ENCODE results near the gene ADAR.

ADAR gene

DNA sequence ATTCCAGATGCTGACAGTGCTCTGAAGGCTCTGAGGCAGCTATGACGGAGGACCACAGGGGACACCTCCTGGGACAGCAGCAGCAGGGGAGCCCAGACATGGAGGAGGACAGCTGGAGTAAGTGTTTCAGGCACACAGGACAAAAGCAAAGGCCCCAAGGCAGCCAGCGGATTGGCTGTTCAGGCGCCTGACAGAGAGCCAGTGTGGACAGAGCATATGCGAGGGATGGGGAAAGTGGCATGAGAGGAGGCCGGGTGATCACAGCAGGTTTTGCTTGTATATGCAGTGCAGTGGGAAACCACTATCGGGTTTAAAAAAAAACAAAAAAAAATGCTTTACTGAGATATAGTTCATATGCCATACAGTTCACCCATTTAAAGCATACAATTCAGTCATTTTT lies 21.3 kb downstream of the ADAR start:
- CTCF ChIA-PET = interaction anchor here (0.6 kb wide), 1 partner anchor 276 kb away, joined by 3 read pairs; no protein-coding TSS in a partner anchor
- DNase-seq (ENCODE audit: low spot score) = no peak
- TF ChIP-seq, protein P1, sequence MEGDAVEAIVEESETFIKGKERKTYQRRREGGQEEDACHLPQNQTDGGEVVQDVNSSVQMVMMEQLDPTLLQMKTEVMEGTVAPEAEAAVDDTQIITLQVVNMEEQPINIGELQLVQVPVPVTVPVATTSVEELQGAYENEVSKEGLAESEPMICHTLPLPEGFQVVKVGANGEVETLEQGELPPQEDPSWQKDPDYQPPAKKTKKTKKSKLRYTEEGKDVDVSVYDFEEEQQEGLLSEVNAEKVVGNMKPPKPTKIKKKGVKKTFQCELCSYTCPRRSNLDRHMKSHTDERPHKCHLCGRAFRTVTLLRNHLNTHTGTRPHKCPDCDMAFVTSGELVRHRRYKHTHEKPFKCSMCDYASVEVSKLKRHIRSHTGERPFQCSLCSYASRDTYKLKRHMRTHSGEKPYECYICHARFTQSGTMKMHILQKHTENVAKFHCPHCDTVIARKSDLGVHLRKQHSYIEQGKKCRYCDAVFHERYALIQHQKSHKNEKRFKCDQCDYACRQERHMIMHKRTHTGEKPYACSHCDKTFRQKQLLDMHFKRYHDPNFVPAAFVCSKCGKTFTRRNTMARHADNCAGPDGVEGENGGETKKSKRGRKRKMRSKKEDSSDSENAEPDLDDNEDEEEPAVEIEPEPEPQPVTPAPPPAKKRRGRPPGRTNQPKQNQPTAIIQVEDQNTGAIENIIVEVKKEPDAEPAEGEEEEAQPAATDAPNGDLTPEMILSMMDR (conservative IDR thresholded peaks at IDR 0.05; ENCODE audit: low read depth) = no peak
- POLR2A ChIA-PET (ENCODE audit: low non-redundant PET) = no interaction called here
- no peak overlapping the region for H3K27ac ChIP-seq

DNA sequence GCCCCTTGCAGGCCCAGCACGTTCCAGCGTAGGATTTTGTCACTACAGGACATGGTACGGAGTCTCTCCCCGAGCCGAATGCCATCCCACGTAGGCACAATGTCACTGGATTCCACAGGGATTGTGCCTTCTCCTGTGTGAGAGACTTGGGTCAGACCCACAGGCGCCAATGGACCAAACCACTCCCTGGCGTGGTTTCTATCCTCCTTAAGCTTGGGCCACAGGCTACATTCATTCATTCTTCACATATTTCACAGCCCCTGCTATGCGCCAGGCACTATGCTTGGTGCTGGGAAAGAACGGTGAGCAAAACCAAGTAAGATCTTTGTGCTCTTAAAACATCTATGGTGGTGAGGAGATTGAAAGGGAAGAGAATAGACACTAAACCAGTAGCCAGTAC lies 21.8 kb downstream of the ADAR start:
- no peak overlapping the region for H3K27ac ChIP-seq
- ChIA-PET CTCF (interaction anchor here (0.6 kb wide), 1 partner anchor 277 kb away, joined by 3 read pairs; no protein-coding TSS in a partner anchor), POLR2A (ENCODE audit: low non-redundant PET) (no interaction called here)
- no peak for DNase-seq (ENCODE audit: low spot score)
- TF ChIP-seq, protein P1 (conservative IDR thresholded peaks at IDR 0.05; ENCODE audit: low read depth) = no peak

DNA sequence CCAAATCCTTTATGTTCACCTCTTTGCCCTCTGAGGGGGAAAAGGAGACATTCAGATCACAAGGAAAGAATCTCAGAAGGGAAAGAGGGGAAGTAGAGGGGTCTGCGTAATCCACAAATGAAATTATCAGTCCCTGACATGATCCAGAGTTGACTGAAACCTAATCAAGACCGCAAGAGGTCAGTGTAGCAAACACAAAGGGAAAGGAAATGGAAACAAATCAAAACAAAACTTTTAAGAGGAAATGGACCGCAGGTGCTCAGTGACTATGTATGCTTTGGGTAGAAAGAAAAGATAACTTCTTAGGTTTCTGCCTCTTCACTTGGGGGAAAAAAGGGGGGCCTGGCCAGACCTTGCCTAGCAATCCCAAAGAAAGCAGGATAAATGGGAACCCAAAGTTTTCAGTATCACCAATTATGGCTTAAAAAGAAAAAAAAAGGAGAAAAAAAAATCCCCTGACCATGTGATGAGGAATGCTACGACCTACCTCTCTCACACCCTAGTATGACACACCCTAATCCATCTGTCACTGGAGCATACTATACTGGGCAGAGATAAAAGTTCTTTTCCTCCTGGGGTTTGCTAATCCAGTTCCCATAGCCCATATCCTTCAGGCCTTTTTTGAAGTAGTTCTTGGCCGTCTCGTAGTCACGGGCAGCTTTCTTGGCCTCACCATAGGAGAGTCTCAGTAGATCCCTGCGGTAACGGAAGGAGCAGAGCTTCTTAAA lies 23.6 kb downstream of the ADAR start:
- TF ChIP-seq, protein P1 (conservative IDR thresholded peaks at IDR 0.05; ENCODE audit: low read depth) = no peak
- ChIA-PET CTCF (interaction anchor here (0.6 kb wide), 1 partner anchor 273 kb away, joined by 4 read pairs; no protein-coding TSS in a partner anchor), POLR2A (ENCODE audit: low non-redundant PET) (no interaction called here)
- DNase-seq (ENCODE audit: low spot score) = no peak
- no peak overlapping the region for H3K27ac ChIP-seq

DNA sequence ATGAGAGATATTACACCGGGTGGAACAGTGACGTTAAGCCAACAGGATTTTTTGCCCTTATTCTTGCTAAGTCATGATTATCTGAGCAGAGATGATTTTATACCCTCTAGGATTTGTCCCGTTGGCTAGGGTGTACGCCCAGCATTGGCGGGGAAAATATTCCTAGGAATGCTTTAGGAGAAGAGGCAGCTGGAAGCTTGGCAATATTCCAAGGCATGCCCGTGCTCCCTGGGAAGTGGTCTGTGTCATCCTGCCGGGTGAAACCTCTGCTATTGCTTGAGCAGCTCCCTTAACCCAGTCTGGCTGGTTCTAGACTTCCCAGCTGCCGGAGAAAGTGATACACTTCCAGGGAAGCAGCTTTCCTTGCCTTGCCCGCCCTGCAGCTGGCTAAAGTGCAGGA lies 24.2 kb downstream of the ADAR start:
- POLR2A ChIA-PET (ENCODE audit: low non-redundant PET) = no interaction called here
- CTCF ChIA-PET = interaction anchor here (0.6 kb wide), 1 partner anchor 273 kb away, joined by 4 read pairs; no protein-coding TSS in a partner anchor
- TF ChIP-seq, protein P1 (conservative IDR thresholded peaks at IDR 0.05; ENCODE audit: low read depth) = no peak
- DNase-seq (ENCODE audit: low spot score) = no peak
- no peak overlapping the region for H3K27ac ChIP-seq

DNA sequence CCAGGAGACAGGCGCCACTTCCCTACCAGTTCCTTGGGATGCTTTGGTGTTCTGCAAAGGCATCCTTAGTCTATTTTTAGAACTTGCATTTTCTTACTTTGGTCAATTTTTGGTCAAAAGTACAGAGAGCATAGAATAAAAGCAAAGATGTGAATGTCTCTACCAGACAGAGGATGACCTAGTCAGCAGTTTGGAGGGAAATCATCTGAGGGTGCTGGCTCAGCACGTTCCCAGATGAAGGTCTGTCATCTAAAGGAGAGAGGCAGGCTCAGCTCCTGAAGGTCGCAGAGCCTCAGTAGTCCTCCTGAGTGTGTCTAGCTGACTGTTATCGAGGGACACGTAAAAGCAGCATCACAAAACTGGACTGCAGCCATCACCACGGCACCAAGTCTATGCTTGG lies 25.1 kb downstream of the ADAR start:
- CTCF ChIA-PET = interaction anchor here (0.5 kb wide), 1 partner anchor 303 kb away, joined by 3 read pairs; no protein-coding TSS in a partner anchor
- no peak for DNase-seq (ENCODE audit: low spot score)
- TF ChIP-seq, protein P1 (conservative IDR thresholded peaks at IDR 0.05; ENCODE audit: low read depth) = no peak
- no peak overlapping the region for H3K27ac ChIP-seq
- POLR2A ChIA-PET (ENCODE audit: low non-redundant PET) = no interaction called here

DNA sequence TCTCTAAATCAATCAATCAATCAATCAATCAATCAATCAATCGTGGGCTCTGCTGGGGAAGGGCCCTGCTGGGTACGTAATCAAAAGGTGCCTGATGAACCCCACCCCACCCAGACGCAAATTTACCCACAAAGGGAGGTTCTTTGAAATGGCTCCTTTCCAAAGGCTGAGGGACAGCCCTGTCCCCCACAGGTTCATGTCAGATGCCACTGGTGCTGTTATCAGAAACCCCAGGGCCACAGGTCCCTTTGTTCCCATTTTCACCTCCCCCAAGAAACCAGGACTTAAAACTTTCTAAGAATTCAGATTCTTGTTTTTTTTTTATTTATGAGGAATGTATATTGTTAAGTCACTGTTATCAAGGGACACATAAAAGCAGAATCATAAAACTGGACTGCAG lies 26.2 kb downstream of the ADAR start:
- H3K27ac ChIP-seq = no peak overlapping the region
- CTCF ChIA-PET = no interaction called here
- TF ChIP-seq, protein P1 (conservative IDR thresholded peaks at IDR 0.05; ENCODE audit: low read depth) = no peak
- POLR2A ChIA-PET (ENCODE audit: low non-redundant PET) = no interaction called here
- DNase-seq (ENCODE audit: low spot score) = no peak
